ENCODE data around the gene TNFAIP8. TPM values are rescaled to one million over a fixed set of nuclear protein-coding genes. Genes with fewer than 3 reads are reported as not detected.

The TNFAIP8 gene
- total and polyA plus RNA-seq, 9 of the 15 experiments (the other 6 are each of a cell fraction or from before 2014, with no cell fraction given): 29.9 to 52.2 (median 44.8) TPM

- TF ChIP-seq MGA (IDR thresholded peaks at IDR 0.05): no peak
- TF ChIP-seq BRF1 (IDR thresholded peaks at IDR 0.05; ENCODE audit: borderline replicate concordance, extremely low read depth, insufficient read length): no peak
- no peak for TF ChIP-seq MTA2 (IDR thresholded peaks at IDR 0.05; ENCODE audit: low read depth)
- TF ChIP-seq SMAD3 (CRISPR knock-in tag; conservative IDR thresholded peaks at IDR 0.05): no peak
- no peak for TF ChIP-seq RCOR1 (IDR thresholded peaks at IDR 0.05; ENCODE audit: borderline replicate concordance in 1 of 2, low read depth in 2 of 2, low read length in 2 of 2)
- no peak for TF ChIP-seq RFX1 (IDR thresholded peaks at IDR 0.05)
- TF ChIP-seq RBM22 (IDR thresholded peaks at IDR 0.05; ENCODE audit: low read depth, low read length, poor library complexity, severe bottlenecking): no peak
- TF ChIP-seq HMG20A (CRISPR knock-in tag; conservative IDR thresholded peaks at IDR 0.05): no peak
- TF ChIP-seq ZBTB26 (CRISPR knock-in tag; IDR thresholded peaks at IDR 0.05): no peak
- no peak for TF ChIP-seq PHF20 (IDR thresholded peaks at IDR 0.05; ENCODE audit: partially characterized antibody)
- TF ChIP-seq FOXJ2 (tag; IDR thresholded peaks at IDR 0.05): no peak
- TF ChIP-seq ARID1B (IDR thresholded peaks at IDR 0.05): no peak; the same call in 1 of the 2 replicates
- TF ChIP-seq FOXK2 (conservative IDR thresholded peaks at IDR 0.05 in 1 of 2, IDR thresholded peaks at IDR 0.05 in 1 of 2; ENCODE audit: low read depth in 2 of 2): no peak
- no peak for TF ChIP-seq SAFB (IDR thresholded peaks at IDR 0.05; ENCODE audit: borderline replicate concordance, low read depth, low read length)
- TF ChIP-seq ZFP36 (IDR thresholded peaks at IDR 0.05; ENCODE audit: low read depth, low read length, partially characterized antibody): no peak
Observed at GRCh38 chr5:119322948-119323537, 32.8 kb upstream of the TNFAIP8 start (continued).
